ENCODE results near the gene TMCC1.

- no peak for TF ChIP-seq RAD21 (IDR thresholded peaks at IDR 0.05)
- no peak for TF ChIP-seq CTCF (IDR thresholded peaks at IDR 0.05; ENCODE audit: low read depth, low read length, missing input control)
- TF ChIP-seq HNF4A (conservative IDR thresholded peaks at IDR 0.05): no peak
- no peak for TF ChIP-seq SP1 (IDR thresholded peaks at IDR 0.05)
- no peak for TF ChIP-seq YY1 (IDR thresholded peaks at IDR 0.05)
- no peak for TF ChIP-seq REST (IDR thresholded peaks at IDR 0.05)
- no peak for TF ChIP-seq MAX (IDR thresholded peaks at IDR 0.05)
- TF ChIP-seq JUND (IDR thresholded peaks at IDR 0.05): no peak
- TF ChIP-seq TAF1 (conservative IDR thresholded peaks at IDR 0.05): no peak
- no peak for TF ChIP-seq GABPA (IDR thresholded peaks at IDR 0.05 in 1 of 2, conservative IDR thresholded peaks at IDR 0.05 in 1 of 2)
- TF ChIP-seq ATF3 (IDR thresholded peaks at IDR 0.05): no peak
Observed at GRCh38 chr3:129609591-129610182, 283.8 kb downstream of the TMCC1 start.

Data from liver (tissue), 3 donors.